Sigmoid colon (tissue), 7 donors: Measurements from ENCODE around the gene FAXDC2. TPM values are rescaled to one million over a fixed set of nuclear protein-coding genes. Genes with fewer than 3 reads are reported as not detected.

Experiments used
- DNase-seq: peaks from one replicate; pipeline ENCODE4 v3.0.0-alpha.2; 2019
- H3K27ac ChIP-seq, 4 donors: fragments of 200-600 bp; sonication (generic); one replicate each; pipeline ENCODE4 v1.5.1; 2016 to 2019; ENCODE audit warnings: mild to moderate bottlenecking in 1 of 4
- H3K27me3 ChIP-seq, 3 donors: fragments of 200-600 bp; sonication (generic); one replicate each; pipeline ENCODE4 v1.5.1; 2019; ENCODE audit warnings: mild to moderate bottlenecking in 1 of 3
- H3K36me3 ChIP-seq, 4 donors: fragments of 200-600 bp; sonication (generic); one replicate each; pipeline ENCODE4 v1.5.1; 2016 to 2019
- H3K4me1 ChIP-seq, 4 donors: fragments of 200-600 bp; sonication (generic); one replicate each; pipeline ENCODE4 v1.5.1; 2017 to 2019
- H3K4me3 ChIP-seq, 4 donors: fragments of 200-600 bp; sonication (generic); one replicate each; pipeline ENCODE4 v1.5.1; 2017 to 2019; ENCODE audit warnings: mild to moderate bottlenecking in 2 of 4, moderate library complexity in 1 of 4
- H3K9me3 ChIP-seq, 4 donors: fragments of 200-600 bp in 3 of 4; sonication (generic) in 3 of 4; one replicate each; pipeline versions ENCODE4 v1.5.1 to v1.6.1; 2013 to 2019
- EP300 ChIP-seq, 4 donors: sonication (generic); formaldehyde crosslinking; IDR thresholded peaks; one replicate each; pipeline ENCODE4 v1.6.1; 2017; ENCODE audit warnings: antibody characterized with exemption in 4 of 4
- POLR2A ChIP-seq, 2 donors: fragments of 450-650 bp; IDR thresholded peaks; one replicate each; pipeline ENCODE4 v1.6.1; 2016; ENCODE audit warnings: antibody characterized with exemption in 2 of 2, mild to moderate bottlenecking in 2 of 2, moderate library complexity in 2 of 2
- POLR2AphosphoS5 ChIP-seq, 4 donors: sonication (generic); formaldehyde crosslinking; IDR thresholded peaks; one replicate each; pipeline ENCODE4 v1.6.1; 2017; ENCODE audit warnings: antibody characterized with exemption in 4 of 4
- WGBS, 2 donors: extraction: QIAGEN DNeasy Blood & Tissue Kit; methylation state at CpG; one replicate each; pipeline ENCODE4 v1.1.7; 2013; 5-methylcytosine and 5-hydroxymethylcytosine counted together
- intact Hi-C: fragments of 100-400 bp; cut with DNase I; formaldehyde crosslinking; loops from one replicate; pipeline ENCODE4 v1.15.1; 2023
- polyA plus RNA-seq, 3 donors: library from polyadenylated mRNA; stranded (reverse); fragments of 200-250 nt; gene quantifications; one replicate each; pipeline ENCODE4 v1.2.3, GENCODE V29; 2013
- total RNA-seq, 4 donors: library from RNA; depleted of rRNA; stranded (reverse); fragments of >200 nt; gene quantifications; one replicate each; pipeline ENCODE4 v1.1.0, GENCODE V29; 2016
- TF ChIP-seq, protein P1 (sequence below), 4 experiments: fragments of 450-650 bp in 3 of 4; fragments of 200-600 bp in 1 of 4; IDR thresholded peaks; one replicate each; pipeline ENCODE4 v1.5.1; 2016 to 2019; ENCODE audit warnings: antibody characterized with exemption in 4 of 4, mild to moderate bottlenecking in 3 of 4, moderate library complexity in 2 of 4
- donor health status: healthy with polysubstance abuse.
- donor health status: Bipolar disorder and iron deficiency.
- donor health status: healthy.

The FAXDC2 gene
- total and polyA plus RNA-seq, 7 donors: 13.3 to 118 (median 67.3) TPM

DNA sequence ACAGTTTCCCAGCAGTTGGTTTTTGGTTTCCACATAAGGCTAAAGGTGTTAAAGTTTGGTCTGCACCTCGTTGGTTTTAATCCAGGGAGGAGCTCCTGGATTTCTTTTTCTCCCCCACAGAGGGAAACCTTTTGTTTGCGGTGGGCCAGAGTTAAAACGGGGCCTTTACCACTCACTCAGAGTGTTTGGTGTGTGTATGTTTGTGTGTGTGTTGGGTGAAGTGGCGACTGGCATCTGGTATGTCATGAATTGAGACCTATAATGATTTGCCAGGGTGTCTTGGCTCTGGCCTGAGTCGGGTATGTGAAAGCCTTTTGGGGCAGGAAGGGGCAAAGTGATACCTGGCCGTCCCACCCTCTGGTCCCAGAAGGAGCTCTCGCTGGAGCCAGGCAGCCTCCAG, 30.9 kb downstream of the FAXDC2 start:
- no peaks in the 10 kb centered on the region for H3K27me3 ChIP-seq
- H3K9me3 ChIP-seq: no peaks in the 10 kb centered on the region
- peak overlapping the region in 2 of 4 donors; percentile 44 to 48 for H3K27ac ChIP-seq
- H3K4me3 ChIP-seq: no peak overlapping the region
- H3K4me1 ChIP-seq: peaks cover 0 to 10% (median 7%) of the 10 kb centered on the region in 4 donors
- peaks cover 22 to 96% (median 59%) of the 10 kb centered on the region in 4 donors for H3K36me3 ChIP-seq
- 85% methylated on average over 7 of the region's 7 CpGs for WGBS, 2 donors
- DNase-seq: no peak
- TF ChIP-seq, protein P1, sequence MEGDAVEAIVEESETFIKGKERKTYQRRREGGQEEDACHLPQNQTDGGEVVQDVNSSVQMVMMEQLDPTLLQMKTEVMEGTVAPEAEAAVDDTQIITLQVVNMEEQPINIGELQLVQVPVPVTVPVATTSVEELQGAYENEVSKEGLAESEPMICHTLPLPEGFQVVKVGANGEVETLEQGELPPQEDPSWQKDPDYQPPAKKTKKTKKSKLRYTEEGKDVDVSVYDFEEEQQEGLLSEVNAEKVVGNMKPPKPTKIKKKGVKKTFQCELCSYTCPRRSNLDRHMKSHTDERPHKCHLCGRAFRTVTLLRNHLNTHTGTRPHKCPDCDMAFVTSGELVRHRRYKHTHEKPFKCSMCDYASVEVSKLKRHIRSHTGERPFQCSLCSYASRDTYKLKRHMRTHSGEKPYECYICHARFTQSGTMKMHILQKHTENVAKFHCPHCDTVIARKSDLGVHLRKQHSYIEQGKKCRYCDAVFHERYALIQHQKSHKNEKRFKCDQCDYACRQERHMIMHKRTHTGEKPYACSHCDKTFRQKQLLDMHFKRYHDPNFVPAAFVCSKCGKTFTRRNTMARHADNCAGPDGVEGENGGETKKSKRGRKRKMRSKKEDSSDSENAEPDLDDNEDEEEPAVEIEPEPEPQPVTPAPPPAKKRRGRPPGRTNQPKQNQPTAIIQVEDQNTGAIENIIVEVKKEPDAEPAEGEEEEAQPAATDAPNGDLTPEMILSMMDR (IDR thresholded peaks at IDR 0.05): no peak
- TF ChIP-seq POLR2AphosphoS5 (IDR thresholded peaks at IDR 0.05): no peak
- TF ChIP-seq EP300 (IDR thresholded peaks at IDR 0.05): no peak
- no peak for TF ChIP-seq POLR2A (IDR thresholded peaks at IDR 0.05)
- intact Hi-C loops: no loop called here

DNA sequence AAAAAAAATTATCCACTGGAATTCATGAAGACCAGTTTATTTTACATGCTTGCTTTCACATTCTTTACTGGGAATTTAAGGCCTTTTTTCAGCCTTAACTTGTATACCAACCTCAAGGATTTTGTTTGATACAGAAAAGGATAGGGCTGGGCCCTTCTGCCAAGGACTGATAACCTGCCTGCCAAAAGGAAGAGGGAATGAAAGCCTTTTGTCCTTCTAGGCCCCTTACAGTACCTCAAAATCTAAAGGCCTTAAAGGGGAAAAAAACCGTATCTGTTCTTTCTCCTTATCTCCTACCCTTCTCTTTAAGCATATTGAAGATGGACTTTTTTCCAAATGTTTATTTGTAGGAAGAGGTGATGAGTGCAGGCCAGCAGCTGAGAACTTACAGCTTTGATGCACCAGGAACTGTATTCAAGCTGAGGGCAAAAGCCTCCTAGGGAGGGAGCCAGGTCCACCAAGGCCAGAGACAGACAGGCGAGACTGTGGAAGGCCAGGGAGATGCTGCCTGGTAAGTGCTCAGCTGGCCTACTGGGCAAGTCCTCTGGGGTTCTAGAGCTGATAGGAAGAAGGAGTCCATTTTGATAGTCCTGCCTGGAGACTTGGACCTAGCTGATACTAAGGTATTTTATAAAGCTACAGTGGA, 31.8 kb downstream of the FAXDC2 start:
- peaks cover 22 to 96% (median 59%) of the 10 kb centered on the region in 4 donors for H3K36me3 ChIP-seq
- H3K27me3 ChIP-seq: no peaks in the 10 kb centered on the region
- H3K4me1 ChIP-seq: peaks cover 0 to 10% (median 7%) of the 10 kb centered on the region in 4 donors
- H3K27ac ChIP-seq: peak overlapping the region in 3 of 4 donors; percentile 25 to 48 (median 44)
- no peak overlapping the region for H3K4me3 ChIP-seq
- intact Hi-C loops: no loop called here
- DNase-seq: no peak
- TF ChIP-seq, protein P1 (IDR thresholded peaks at IDR 0.05): no peak
- no peak for TF ChIP-seq EP300 (IDR thresholded peaks at IDR 0.05)
- no peak for TF ChIP-seq POLR2AphosphoS5 (IDR thresholded peaks at IDR 0.05)
- TF ChIP-seq POLR2A (IDR thresholded peaks at IDR 0.05): no peak
- H3K9me3 ChIP-seq: no peaks in the 10 kb centered on the region
- WGBS, 2 donors: 87 to 90% methylated on average over 2 of the region's 2 CpGs

DNA sequence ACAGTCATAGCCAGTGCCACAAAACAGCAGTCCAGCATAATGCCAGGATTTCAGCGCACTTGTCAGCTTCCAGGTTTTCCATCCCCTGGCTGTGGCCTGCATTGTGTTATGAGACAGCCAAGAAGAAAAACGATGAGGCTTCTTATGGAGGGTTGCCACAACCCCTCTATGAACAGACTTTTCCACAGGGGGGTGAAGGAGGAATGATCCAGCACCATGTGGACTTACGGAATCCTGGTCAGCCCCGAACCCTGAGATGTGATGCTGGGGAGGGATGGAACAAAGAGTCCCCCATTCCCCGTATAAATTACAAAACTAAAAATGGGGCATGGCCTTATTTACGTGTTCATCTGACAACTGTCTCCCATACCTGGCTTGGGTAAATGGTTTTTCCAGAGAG, 32.6 kb downstream of the FAXDC2 start:
- Histone ChIP-seq H3K36me3 (peaks cover 22 to 96% (median 52%) of the 10 kb centered on the region in 4 donors), H3K27me3 (no peaks in the 10 kb centered on the region), H3K27ac (peak overlapping the region in 3 of 4 donors; percentile 25 to 48 (median 44)), H3K9me3 (no peaks in the 10 kb centered on the region), H3K4me1 (peaks cover 0 to 14% (median 12%) of the 10 kb centered on the region in 4 donors), H3K4me3 (no peak overlapping the region)
- whole genome bisulfite sequencing, 2 donors: 87 to 93% methylated on average over 6 of the region's 6 CpGs
- intact Hi-C loops: no loop called here
- TF ChIP-seq, protein P1 (IDR thresholded peaks at IDR 0.05): no peak
- no peak for TF ChIP-seq POLR2A (IDR thresholded peaks at IDR 0.05)
- no peak for TF ChIP-seq EP300 (IDR thresholded peaks at IDR 0.05)
- TF ChIP-seq POLR2AphosphoS5 (IDR thresholded peaks at IDR 0.05): no peak
- DNase-seq: no peak

DNA sequence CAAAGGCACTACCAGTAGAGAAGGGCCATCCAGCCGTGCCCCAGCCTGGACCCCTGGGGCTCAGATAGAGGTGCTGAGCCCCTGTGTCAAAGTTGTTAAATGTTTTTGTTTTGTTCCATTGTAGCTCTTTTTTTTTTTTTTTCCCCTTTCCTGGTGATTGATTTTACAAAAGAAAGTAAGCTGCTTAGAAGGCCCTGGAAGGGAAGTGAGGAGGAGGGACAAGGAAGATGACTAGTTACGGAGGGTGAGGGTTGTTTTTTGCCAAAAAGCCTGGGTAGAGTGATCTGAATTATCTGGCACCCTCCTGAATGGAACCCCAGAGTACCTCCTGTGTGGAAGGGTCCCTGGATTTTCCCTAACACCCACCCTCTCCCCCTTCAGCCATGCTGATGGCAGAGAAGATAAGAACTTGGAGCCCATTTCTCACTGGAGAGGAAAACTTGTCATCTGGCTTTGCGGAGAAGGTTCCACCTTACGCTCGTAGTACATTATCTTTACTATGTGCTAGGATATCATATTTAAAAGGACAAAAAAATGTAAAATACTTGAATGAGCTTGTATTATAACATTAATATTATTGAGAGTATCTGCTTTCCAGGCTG, 33.4 kb downstream of the FAXDC2 start:
- peaks cover 17 to 96% (median 51%) of the 10 kb centered on the region in 4 donors for H3K36me3 ChIP-seq
- peaks cover 0 to 18% (median 12%) of the 10 kb centered on the region in 4 donors for H3K4me1 ChIP-seq
- 92 to 95% methylated on average over 5 of the region's 5 CpGs for WGBS, 2 donors
- DNase-seq: no peak
- intact Hi-C loops: no loop called here
- H3K27me3 ChIP-seq: no peaks in the 10 kb centered on the region
- TF ChIP-seq EP300 (IDR thresholded peaks at IDR 0.05): no peak
- no peak for TF ChIP-seq POLR2AphosphoS5 (IDR thresholded peaks at IDR 0.05)
- TF ChIP-seq, protein P1 (IDR thresholded peaks at IDR 0.05): no peak
- TF ChIP-seq POLR2A (IDR thresholded peaks at IDR 0.05): no peak
- no peak overlapping the region for H3K4me3 ChIP-seq
- H3K27ac ChIP-seq: peak overlapping the region in 2 of 4 donors; percentile 44 to 48
- no peaks in the 10 kb centered on the region for H3K9me3 ChIP-seq
